HG03060 (cell line): ENCODE data around the gene FAM221B.
A peak's percentile ranks its signal among the peaks of the same experiment; 100 is the strongest.

ENCODE experiments used
- ATAC-seq: cut with Tn5 transposase; IDR thresholded peaks from one replicate; pipeline ENCODE4 v1.9.1; 2021; ENCODE audit warnings: low read depth, moderate number of reproducible peaks; ENCODE audit not compliant: unreplicated experiment

Gene FAM221B

DNA sequence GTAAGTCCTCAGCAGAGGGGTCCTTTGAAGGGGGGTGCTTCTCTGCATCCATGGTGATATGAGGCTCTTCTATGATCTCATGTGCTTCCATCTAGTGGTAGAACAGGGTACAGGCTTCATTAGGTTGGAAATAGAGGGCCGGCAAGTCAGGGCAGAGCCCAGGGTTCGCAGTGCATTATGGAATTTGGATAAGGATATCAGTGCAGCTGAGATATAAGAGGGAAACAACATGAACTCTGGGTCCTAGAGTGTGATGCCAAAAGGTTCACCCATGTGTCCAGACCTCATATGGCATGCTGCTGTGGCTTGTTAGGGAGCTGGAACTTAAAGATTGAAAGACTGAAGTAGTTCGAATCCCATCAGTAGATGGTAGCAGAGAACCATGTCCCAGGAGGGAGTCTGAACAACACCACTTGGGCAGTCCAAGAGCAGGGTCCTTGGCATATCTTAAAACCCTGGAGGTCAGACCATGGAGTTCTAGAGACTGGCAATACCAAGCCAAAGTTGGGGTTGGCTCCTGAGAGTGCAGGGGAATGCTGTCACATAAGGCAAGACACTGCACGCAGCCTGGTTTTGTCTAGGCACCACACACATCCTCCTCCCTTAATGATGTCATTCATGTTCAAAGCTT, 2.3 kb downstream of the FAM221B start:
- ATAC-seq = no peak

- ATAC-seq = no peak
Measured at GRCh38 chr9:35822926-35823325, 5.6 kb downstream of the FAM221B start.

DNA sequence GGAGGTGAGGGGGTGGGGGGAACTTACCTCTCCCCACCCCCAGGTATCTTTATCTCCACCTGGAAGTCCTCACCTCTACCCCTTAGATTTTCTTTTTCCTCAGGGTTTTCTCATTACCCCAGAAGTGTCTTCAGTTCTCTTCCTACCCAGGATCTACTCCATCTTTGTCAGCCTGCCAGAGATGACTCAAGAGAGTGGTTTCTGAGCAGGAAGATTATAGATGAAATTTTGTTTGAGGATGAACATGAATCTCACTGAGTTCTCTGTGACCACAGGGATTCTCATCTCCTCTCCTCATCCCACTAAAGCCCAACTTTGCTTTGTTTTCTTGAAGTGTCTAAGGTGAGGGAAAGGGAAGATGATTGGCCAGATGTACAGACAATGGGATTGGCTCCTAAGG, 8.5 kb downstream of the FAM221B start:
- ATAC-seq = no peak

GRCh38 chr9:35818341-35818740, 10.2 kb downstream of the FAM221B start:
- ATAC-seq = no peak

- no peak for ATAC-seq
Measured at GRCh38 chr9:35816708-35817107, 11.8 kb downstream of the FAM221B start.

DNA sequence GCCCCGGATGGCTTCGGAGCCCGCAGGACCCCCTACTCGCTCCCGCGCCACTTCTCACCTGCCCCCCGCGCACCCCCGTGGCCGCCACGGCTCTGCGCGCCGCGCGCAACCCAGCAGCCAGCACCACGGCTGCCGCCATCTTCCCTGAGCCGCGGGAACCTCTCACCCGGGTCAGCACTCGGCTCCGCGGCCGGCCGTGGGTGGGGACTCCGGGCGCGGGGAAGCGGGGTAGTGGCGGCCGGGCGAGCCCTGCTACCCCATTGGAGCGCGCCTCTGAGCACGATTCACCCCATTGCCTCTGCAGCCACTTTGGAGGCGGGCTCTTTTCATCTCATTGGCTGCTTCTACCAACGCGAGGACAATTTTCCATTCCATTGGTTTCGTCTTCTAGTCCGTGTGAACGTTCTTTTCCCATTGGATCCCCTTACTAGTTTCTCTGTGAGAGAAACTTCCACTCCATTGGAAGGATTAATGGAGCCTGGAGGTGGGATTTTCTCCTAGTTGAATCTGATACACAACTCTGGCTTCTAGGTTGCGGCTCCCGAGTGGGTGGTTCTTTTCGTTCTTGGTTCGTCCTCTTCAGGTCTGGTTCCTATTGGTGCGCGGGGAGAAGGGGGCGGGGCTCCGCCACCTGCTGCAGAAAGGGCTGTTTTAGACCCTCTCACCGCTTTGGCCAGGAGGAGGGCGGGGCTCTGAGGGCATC, 13.5 kb downstream of the FAM221B start, which contains the start of gene HINT2:
Gene HINT2, minus strand, starts transcription at position 202 of the 703 bp plus-strand sequence. Its CDS starts 63 bp downstream, at position 139.
- ATAC-seq = peak; percentile 46

- peak; percentile 9 for ATAC-seq
Measured at GRCh38 chr9:35814106-35814840, 14.3 kb downstream of the FAM221B start.

GRCh38 chr9:35813434-35814105, 15.0 kb downstream of the FAM221B start:
- no peak for ATAC-seq

DNA sequence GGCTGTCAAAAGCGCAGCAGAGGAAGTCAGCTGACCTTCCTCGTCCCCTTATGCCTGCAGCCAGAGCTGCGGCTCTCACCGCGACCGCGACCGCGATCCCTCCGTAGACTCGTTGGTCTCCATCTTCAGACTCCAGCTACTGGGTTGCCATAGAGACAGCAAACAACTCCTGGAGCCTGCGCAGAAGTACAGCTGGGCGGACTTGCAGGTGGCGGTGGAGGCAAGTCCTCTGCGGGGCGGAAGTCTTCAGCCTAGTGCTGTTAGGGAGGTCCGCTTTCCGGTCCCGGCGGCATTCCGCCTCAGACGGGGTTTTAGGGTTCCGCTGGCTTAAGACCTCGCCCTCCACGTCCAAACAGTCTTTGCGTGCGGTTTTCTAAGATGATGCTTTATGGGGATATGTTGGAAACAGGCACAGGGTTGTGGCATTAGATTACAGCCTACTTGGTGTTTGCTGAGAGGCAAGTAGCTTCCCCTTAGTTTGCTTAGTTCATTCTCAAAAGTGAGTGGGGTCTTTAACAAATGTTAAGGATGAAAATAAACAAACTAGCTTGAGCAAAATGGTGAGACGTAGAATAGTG, 16.4 kb downstream of the FAM221B start, which contains the start of gene SPAG8:
Gene SPAG8, minus strand, starts transcription at position 238 of the 578 bp plus-strand sequence. Its CDS starts 115 bp downstream, at position 123.
- peak; percentile 33 for ATAC-seq

DNA sequence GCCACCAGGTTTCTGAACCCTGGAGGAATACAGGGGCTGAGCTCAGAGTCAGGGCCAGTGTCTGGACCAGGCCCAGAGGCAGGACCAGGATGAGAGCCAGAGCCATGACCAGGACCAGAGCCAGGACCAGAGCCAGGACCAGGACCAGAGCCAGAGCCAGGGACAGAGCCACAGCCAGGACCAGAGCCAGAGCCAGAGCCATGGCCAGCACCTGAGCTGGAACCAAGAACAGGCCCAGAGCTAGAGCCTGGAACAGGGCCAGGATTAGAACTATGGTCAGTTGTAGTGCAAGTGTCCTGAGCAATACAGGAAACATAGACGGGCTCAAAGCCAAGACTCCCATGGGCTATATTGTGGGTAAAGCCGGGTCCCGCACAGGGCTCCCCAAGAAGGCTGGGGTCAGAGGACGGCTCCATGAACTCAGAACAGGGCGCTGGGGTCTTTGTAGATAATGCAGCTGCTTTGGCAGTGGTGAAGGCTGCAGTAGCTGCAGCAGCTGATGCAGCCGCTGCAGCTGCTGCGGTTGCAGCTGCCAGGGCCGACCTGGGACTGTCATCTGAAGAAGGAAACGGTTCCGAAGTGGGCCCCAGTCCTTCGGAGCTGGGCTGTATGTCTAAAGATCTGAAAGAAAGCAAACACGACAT, 17.0 kb downstream of the FAM221B start:
- ATAC-seq = no peak

- no peak for ATAC-seq
Measured at GRCh38 chr9:35810122-35810521, 18.4 kb downstream of the FAM221B start.

- no peak for ATAC-seq
Measured at GRCh38 chr9:35808433-35808832, 20.1 kb downstream of the FAM221B start.

DNA sequence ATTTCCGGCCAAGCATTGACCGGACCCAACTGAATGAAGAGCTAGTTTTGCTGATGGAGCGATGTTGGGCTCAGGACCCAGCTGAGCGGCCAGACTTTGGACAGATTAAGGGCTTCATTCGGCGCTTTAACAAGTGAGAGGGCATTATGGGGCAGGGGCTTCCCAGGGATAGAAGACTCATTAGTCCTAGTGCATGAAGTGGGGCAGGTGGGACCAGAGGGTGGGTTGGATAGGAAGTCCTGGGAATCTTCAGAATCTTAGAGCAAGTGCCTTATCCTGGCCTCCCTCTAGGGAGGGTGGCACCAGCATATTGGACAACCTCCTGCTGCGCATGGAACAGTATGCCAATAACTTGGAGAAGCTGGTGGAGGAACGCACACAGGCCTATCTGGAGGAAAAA, 22.4 kb downstream of the FAM221B start:
- no peak for ATAC-seq

DNA sequence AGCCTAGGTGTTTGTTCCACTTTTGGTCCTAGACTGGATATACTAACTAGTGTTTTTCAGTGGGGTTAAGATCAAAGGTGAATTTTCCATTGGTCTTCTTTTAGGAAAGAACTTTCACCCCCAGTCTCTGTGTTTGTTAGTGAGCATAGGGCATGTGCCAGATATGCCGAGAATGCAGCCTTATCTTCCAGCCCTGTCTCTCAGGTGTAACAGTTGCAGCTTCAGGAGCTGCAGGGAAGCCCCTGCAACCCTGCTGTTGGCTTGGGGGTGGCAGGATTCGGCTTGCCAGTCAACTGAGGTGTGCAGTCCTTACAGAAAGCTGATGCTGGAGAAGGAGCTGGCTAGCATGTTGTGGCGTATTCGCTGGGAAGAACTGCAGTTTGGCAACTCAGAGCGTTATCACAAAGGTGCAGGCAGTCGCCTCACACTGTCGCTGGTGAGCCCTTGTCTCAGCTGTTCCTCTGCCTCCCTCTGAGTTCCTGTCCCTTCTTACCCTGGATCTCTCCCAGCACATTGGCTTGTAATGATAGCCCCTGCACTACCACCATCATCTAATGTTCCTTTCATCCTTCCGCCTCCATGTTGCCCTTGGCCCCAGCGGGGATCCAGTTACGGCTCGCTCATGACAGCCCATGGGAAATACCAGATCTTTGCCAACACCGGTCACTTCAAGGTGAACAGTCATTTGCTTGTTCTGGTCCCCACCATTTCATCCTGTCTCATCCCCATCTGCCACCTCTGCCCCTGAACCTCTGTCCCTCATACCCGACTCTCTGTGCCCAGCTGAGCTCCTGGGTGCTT, 27.0 kb downstream of the FAM221B start:
- ATAC-seq = no peak

- ATAC-seq = no peak
Measured at GRCh38 chr9:35800530-35800929, 28.0 kb downstream of the FAM221B start.

GRCh38 chr9:35798658-35799374, 29.7 kb downstream of the FAM221B start:
- ATAC-seq = peak; percentile 63

- ATAC-seq = no peak
Measured at GRCh38 chr9:35797311-35798109, 31.0 kb downstream of the FAM221B start.

GRCh38 chr9:35795695-35796094, 32.8 kb downstream of the FAM221B start:
- ATAC-seq = no peak
